GM08714 (cell line): Measurements from ENCODE around the gene SAFB2.

Source experiments
- H3K4me3 ChIP-seq: fragments of 200-500 bp; sonication (Bioruptor generic); 2 replicates; pipeline ENCODE4 v1.5.1; 2014; ENCODE audit warnings: mild to moderate bottlenecking, low read length, inconsistent platforms
- ZNF274 ChIP-seq: IDR thresholded peaks from 2 replicates; pipeline ENCODE4 v1.6.1; 2012; ENCODE audit warnings: mild to moderate bottlenecking, low read depth, low read length

SAFB2 gene

GRCh38 chr19:5585461-5586299 is 36.9 kb downstream of the SAFB2 start:
- TF ChIP-seq ZNF274, result no peak
- no peak overlapping the region for H3K4me3 ChIP-seq

DNA sequence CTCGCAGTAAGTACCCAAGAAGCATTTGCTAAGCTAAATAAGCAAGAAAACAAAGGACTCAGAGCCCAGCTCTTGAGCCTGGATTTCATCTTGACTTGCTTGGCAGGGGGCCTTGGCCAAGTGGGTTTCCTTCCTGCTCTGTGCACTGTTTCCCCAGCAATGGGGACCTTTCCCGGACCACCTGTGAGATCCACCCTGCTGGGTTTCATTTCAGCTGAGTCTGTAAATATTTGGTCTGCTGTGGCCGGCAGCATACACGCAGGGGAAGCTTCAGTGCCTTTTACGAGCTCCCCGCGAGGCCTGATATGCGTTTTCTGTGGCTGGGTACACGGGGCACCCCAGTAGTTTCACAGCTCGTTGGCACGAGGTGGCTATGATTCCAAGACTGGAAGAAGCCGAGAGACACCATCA is 42.4 kb downstream of the SAFB2 start:
- H3K4me3 ChIP-seq, result no peak overlapping the region
- no peak for TF ChIP-seq ZNF274

- H3K4me3 ChIP-seq, result no peak overlapping the region
- TF ChIP-seq ZNF274, result no peak
Observed at GRCh38 chr19:5579697-5580096, 42.9 kb downstream of the SAFB2 start.

- no peak for TF ChIP-seq ZNF274
- no peak overlapping the region for H3K4me3 ChIP-seq
Observed at GRCh38 chr19:5579286-5579685, 43.3 kb downstream of the SAFB2 start.

- no peak overlapping the region for H3K4me3 ChIP-seq
- TF ChIP-seq ZNF274, result no peak
Observed at GRCh38 chr19:5578097-5578846, 44.3 kb downstream of the SAFB2 start.

DNA sequence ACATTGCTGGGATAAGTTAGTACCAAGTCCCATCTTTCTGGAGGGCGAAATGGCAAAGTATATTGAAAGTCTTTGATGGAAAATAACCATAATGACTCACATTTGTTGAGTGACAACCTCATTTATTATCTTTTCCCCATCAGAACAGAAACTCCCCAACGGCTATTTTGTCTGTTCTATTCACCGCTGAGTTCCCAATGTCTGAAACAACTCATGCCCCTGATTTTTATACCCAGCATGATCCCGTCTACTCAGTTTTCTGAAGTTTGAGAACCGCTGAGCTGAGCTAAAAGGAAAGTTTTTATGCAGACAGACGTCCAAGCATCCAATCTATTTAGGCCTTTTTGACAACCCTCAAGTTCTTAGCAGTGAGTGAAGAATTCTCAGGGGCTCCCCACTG is 47.0 kb downstream of the SAFB2 start:
- H3K4me3 ChIP-seq, result no peak overlapping the region
- TF ChIP-seq ZNF274, result no peak

GRCh38 chr19:5572556-5573286 is 49.9 kb downstream of the SAFB2 start:
- TF ChIP-seq ZNF274, result no peak
- H3K4me3 ChIP-seq, result no peak overlapping the region

DNA sequence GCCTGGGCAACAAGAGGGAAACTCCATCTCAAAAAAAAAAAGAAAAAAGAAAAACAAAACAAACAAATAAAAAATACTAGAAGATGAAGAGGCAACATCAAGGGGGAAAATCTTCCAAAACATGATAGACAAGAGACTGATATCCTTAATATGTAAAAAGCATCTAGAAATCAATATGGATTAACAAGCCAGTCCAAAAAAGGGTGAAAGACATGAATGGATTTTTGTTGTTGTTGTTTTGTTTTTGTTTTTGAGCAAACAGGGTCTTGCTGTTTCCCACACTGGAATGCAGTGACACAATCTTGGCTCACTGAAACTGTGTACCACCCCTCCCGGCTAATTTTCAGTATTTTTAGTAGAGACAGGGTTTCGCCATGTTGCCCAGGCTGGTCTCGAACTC is 50.8 kb downstream of the SAFB2 start:
- no peak overlapping the region for H3K4me3 ChIP-seq
- no peak for TF ChIP-seq ZNF274

- TF ChIP-seq ZNF274, result no peak
- H3K4me3 ChIP-seq, result no peak overlapping the region
Observed at GRCh38 chr19:5567970-5568407, 54.6 kb downstream of the SAFB2 start.

DNA sequence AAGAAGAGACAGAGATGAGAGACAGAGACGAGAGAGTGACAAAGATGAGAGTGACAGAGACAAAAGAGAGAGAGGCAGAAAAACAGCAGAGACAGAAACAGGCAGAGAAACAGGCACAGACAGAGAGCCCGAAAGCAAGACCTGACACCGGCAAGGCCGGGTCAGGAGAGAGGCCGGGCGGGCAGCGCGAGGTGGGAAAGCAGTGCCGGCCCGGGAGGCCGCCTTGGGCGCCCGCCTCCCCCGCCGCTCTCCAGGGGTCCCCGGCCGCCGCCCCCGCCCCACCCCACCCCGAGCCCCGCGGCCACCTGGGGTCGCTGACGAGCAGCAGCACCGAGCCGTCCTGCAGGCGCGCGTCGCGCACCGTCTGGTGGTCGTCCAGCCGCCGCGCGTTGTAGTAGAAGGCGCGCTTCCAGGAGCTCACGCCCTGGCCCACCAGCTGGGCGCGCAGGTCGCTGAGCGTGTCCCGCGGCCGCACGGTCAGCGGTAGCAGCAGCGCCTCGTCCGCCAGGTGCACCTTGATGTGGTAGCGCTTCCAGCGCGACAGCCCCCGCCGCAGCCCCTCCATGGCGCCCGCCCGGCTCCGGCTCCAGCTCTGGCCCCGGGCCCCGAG is 55.1 kb downstream of the SAFB2 start, which contains the start of gene TINCR:
TSS of gene TINCR (minus strand) at position 594 of the 610 bp plus-strand sequence.
- no peak within 1 kb of the TSS for H3K4me3 ChIP-seq

DNA sequence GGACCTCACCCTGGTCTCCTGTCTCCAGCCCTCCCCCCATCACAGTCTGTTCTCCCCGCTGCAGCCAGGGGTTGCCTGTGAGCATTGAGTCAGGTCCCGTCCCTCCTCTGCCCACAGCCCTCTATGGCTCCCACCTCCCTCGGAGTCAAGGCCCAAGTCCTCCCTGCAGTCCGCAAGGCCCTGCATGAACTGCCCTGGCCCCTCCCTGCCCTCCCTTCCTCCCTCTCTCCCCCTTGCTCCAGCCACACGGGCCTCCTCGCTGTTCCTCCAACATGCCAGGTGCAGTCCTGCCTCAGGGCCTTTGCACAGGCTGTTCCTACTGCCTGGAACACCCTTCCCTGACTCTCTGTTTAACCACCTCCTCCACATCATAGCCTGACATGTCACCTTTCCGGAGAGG is 57.6 kb downstream of the SAFB2 start:
- no peak overlapping the region for H3K4me3 ChIP-seq
- TF ChIP-seq ZNF274, result no peak

More for the DNA sequence above, 55.1 kb downstream of the SAFB2 start, which contains the start of gene TINCR:
- no peak for TF ChIP-seq ZNF274

- TF ChIP-seq ZNF274, result no peak
- H3K4me3 ChIP-seq, result no peak overlapping the region
Observed at GRCh38 chr19:5563935-5564612, 58.5 kb downstream of the SAFB2 start.

- no peak overlapping the region for H3K4me3 ChIP-seq
- TF ChIP-seq ZNF274, result no peak
Observed at GRCh38 chr19:5563008-5563431, 59.6 kb downstream of the SAFB2 start.
